Activated naive CD8-positive, alpha-beta T cell (primary cell): ENCODE measurements around the gene EMX2.

Experiments
- H3K27ac Mint-ChIP-seq: one replicate; pipeline ENCODE4 v1.8.0; 2021; ENCODE audit warnings: mixed read lengths
- H3K27me3 Mint-ChIP-seq: one replicate; pipeline ENCODE4 v1.8.0; 2021; ENCODE audit warnings: mixed read lengths
- H3K36me3 Mint-ChIP-seq: one replicate; pipeline ENCODE4 v1.8.0; 2021; ENCODE audit warnings: mixed read lengths
- H3K4me1 Mint-ChIP-seq: one replicate; pipeline ENCODE4 v1.8.0; 2021; ENCODE audit warnings: low read depth, mixed read lengths
- H3K4me3 Mint-ChIP-seq: one replicate; pipeline ENCODE4 v1.8.0; 2021; ENCODE audit warnings: mild to moderate bottlenecking, mixed read lengths
- H3K9me3 Mint-ChIP-seq: one replicate; pipeline ENCODE4 v1.8.0; 2021; ENCODE audit warnings: low read depth, mixed read lengths

The EMX2 gene

GRCh38 chr10:117536866-117537435 is 5.6 kb upstream of the EMX2 start:
- H3K36me3 Mint-ChIP-seq = no peaks in the 10 kb centered on the region
- peaks cover 38% of the 10 kb centered on the region for H3K27me3 Mint-ChIP-seq
- H3K4me1 Mint-ChIP-seq = peaks cover 24% of the 10 kb centered on the region
- H3K27ac Mint-ChIP-seq = no peak overlapping the region
- no peaks in the 10 kb centered on the region for H3K9me3 Mint-ChIP-seq
- no peak overlapping the region for H3K4me3 Mint-ChIP-seq

GRCh38 chr10:117537436-117537903 is 5.1 kb upstream of the EMX2 start:
- peaks cover 25% of the 10 kb centered on the region for H3K4me1 Mint-ChIP-seq
- no peak overlapping the region for H3K4me3 Mint-ChIP-seq
- H3K9me3 Mint-ChIP-seq = no peaks in the 10 kb centered on the region
- H3K27ac Mint-ChIP-seq = no peak overlapping the region
- H3K36me3 Mint-ChIP-seq = no peaks in the 10 kb centered on the region
- H3K27me3 Mint-ChIP-seq = peaks cover 34% of the 10 kb centered on the region

- peaks cover 25% of the 10 kb centered on the region for H3K4me1 Mint-ChIP-seq
- H3K9me3 Mint-ChIP-seq = no peaks in the 10 kb centered on the region
- no peak overlapping the region for H3K27ac Mint-ChIP-seq
- no peak overlapping the region for H3K4me3 Mint-ChIP-seq
- no peaks in the 10 kb centered on the region for H3K36me3 Mint-ChIP-seq
- peaks cover 34% of the 10 kb centered on the region for H3K27me3 Mint-ChIP-seq
Observed at GRCh38 chr10:117537904-117538524, 4.5 kb upstream of the EMX2 start.

GRCh38 chr10:117539361-117539773 is 3.2 kb upstream of the EMX2 start:
- Mint-ChIP-seq H3K4me1 (peaks cover 24% of the 10 kb centered on the region), H3K9me3 (no peaks in the 10 kb centered on the region), H3K27ac (no peak overlapping the region), H3K36me3 (no peaks in the 10 kb centered on the region), H3K4me3 (no peak overlapping the region), H3K27me3 (peaks cover 28% of the 10 kb centered on the region)

GRCh38 chr10:117539903-117540639 is 2.5 kb upstream of the EMX2 start:
- no peak overlapping the region for H3K4me3 Mint-ChIP-seq
- H3K36me3 Mint-ChIP-seq = no peaks in the 10 kb centered on the region
- peaks cover 29% of the 10 kb centered on the region for H3K4me1 Mint-ChIP-seq
- H3K9me3 Mint-ChIP-seq = no peaks in the 10 kb centered on the region
- peaks cover 29% of the 10 kb centered on the region for H3K27me3 Mint-ChIP-seq
- H3K27ac Mint-ChIP-seq = no peak overlapping the region

- H3K27ac Mint-ChIP-seq = peak overlapping the region; percentile 54
- no peaks in the 10 kb centered on the region for H3K36me3 Mint-ChIP-seq
- H3K27me3 Mint-ChIP-seq = peaks cover 29% of the 10 kb centered on the region
- H3K4me3 Mint-ChIP-seq = no peak overlapping the region
- peaks cover 27% of the 10 kb centered on the region for H3K4me1 Mint-ChIP-seq
- no peaks in the 10 kb centered on the region for H3K9me3 Mint-ChIP-seq
Observed at GRCh38 chr10:117540640-117541404, 1.7 kb upstream of the EMX2 start.

- no peaks in the 10 kb centered on the region for H3K36me3 Mint-ChIP-seq
- H3K9me3 Mint-ChIP-seq = no peaks in the 10 kb centered on the region
- peaks cover 30% of the 10 kb centered on the region for H3K27me3 Mint-ChIP-seq
- H3K4me3 Mint-ChIP-seq = peak overlapping the region; percentile 61
- peaks cover 28% of the 10 kb centered on the region for H3K4me1 Mint-ChIP-seq
- no peak overlapping the region for H3K27ac Mint-ChIP-seq
Observed at GRCh38 chr10:117541405-117541908, 1.1 kb upstream of the EMX2 start.

- H3K9me3 Mint-ChIP-seq = no peaks in the 10 kb centered on the region
- peaks cover 26% of the 10 kb centered on the region for H3K4me1 Mint-ChIP-seq
- H3K36me3 Mint-ChIP-seq = no peaks in the 10 kb centered on the region
- no peak overlapping the region for H3K27ac Mint-ChIP-seq
- peaks cover 28% of the 10 kb centered on the region for H3K27me3 Mint-ChIP-seq
- H3K4me3 Mint-ChIP-seq = peak overlapping the region; percentile 76
Observed at GRCh38 chr10:117541909-117542705, 439 bp upstream of the EMX2 start.

GRCh38 chr10:117543225-117544003 is 868 bp downstream of the EMX2 start:
- H3K36me3 Mint-ChIP-seq = no peaks in the 10 kb centered on the region
- H3K27me3 Mint-ChIP-seq = peaks cover 41% of the 10 kb centered on the region
- H3K4me3 Mint-ChIP-seq = peak overlapping the region; percentile 49
- H3K9me3 Mint-ChIP-seq = no peaks in the 10 kb centered on the region
- H3K4me1 Mint-ChIP-seq = peaks cover 36% of the 10 kb centered on the region
- no peak overlapping the region for H3K27ac Mint-ChIP-seq

GRCh38 chr10:117544004-117544701 is 1.6 kb downstream of the EMX2 start:
- Mint-ChIP-seq H3K4me1 (peaks cover 36% of the 10 kb centered on the region), H3K9me3 (no peaks in the 10 kb centered on the region), H3K27ac (no peak overlapping the region), H3K4me3 (peak overlapping the region; percentile 75), H3K36me3 (no peaks in the 10 kb centered on the region), H3K27me3 (peaks cover 44% of the 10 kb centered on the region)

GRCh38 chr10:117544711-117545140 is 2.2 kb downstream of the EMX2 start:
- peaks cover 36% of the 10 kb centered on the region for H3K4me1 Mint-ChIP-seq
- H3K27me3 Mint-ChIP-seq = peaks cover 49% of the 10 kb centered on the region
- no peak overlapping the region for H3K27ac Mint-ChIP-seq
- no peaks in the 10 kb centered on the region for H3K9me3 Mint-ChIP-seq
- peak overlapping the region; percentile 75 for H3K4me3 Mint-ChIP-seq
- no peaks in the 10 kb centered on the region for H3K36me3 Mint-ChIP-seq

- H3K27me3 Mint-ChIP-seq = peaks cover 50% of the 10 kb centered on the region
- no peaks in the 10 kb centered on the region for H3K9me3 Mint-ChIP-seq
- no peak overlapping the region for H3K27ac Mint-ChIP-seq
- peak overlapping the region; percentile 75 for H3K4me3 Mint-ChIP-seq
- peaks cover 36% of the 10 kb centered on the region for H3K4me1 Mint-ChIP-seq
- no peaks in the 10 kb centered on the region for H3K36me3 Mint-ChIP-seq
Observed at GRCh38 chr10:117545141-117546019, 2.8 kb downstream of the EMX2 start.
